HepG2 (cell line): ENCODE results near the gene RBBP5. TPM values are rescaled to one million over a fixed set of nuclear protein-coding genes. Genes with fewer than 3 reads are reported as not detected.

Experiments
- CREM ChIP-seq, 2 experiments: sonication (generic) in 1 of 2; formaldehyde crosslinking in 1 of 2; IDR thresholded peaks; 2 replicates each; pipeline versions ENCODE4 v1.4.0 to v1.6.1; 2016 to 2020; ENCODE audit warnings: antibody characterized with exemption in 1 of 2, mild to moderate bottlenecking in 1 of 2, missing genetic modification reagents in 1 of 2
- FOXJ3 ChIP-seq: sonication (generic); formaldehyde crosslinking; IDR thresholded peaks from 2 replicates; pipeline ENCODE4 v1.4.0; 2020; ENCODE audit warnings: missing genetic modification reagents, mild to moderate bottlenecking, borderline replicate concordance
- HMG20B ChIP-seq: conservative IDR thresholded peaks from 2 replicates; pipeline ENCODE4 v1.6.1; 2016; ENCODE audit warnings: missing genetic modification reagents, missing compliant biosample characterization
- IKZF4 ChIP-seq: sonication (generic); formaldehyde crosslinking; IDR thresholded peaks from 2 replicates; pipeline ENCODE4 v1.5.1; 2020; ENCODE audit warnings: borderline replicate concordance, mild to moderate bottlenecking, low read depth, missing genetic modification reagents; ENCODE audit errors: not compliant biosample characterization
- MYNN ChIP-seq: sonication (generic); formaldehyde crosslinking; IDR thresholded peaks from 2 replicates; pipeline ENCODE4 v1.4.0; 2020; ENCODE audit warnings: mild to moderate bottlenecking, low read depth, missing genetic modification reagents
- NCOA2 ChIP-seq: sonication (generic); formaldehyde crosslinking; IDR thresholded peaks from 2 replicates; pipeline ENCODE4 v1.8.0; 2022; ENCODE audit warnings: inconsistent platforms
- RBM39 ChIP-seq: fragments of 200-400 bp; formaldehyde crosslinking; IDR thresholded peaks from one replicate; pipeline ENCODE4 v1.6.1; 2018; ENCODE audit warnings: antibody characterized with exemption, mild to moderate bottlenecking, low read depth, low read length; ENCODE audit not compliant: poor library complexity, severe bottlenecking
- RFX3 ChIP-seq: IDR thresholded peaks from 2 replicates; pipeline ENCODE4 v1.6.1; 2016; ENCODE audit warnings: missing biosample characterization, missing genetic modification reagents
- SIX1 ChIP-seq: sonication (generic); formaldehyde crosslinking; IDR thresholded peaks from 2 replicates; pipeline ENCODE4 v1.4.0; 2020; ENCODE audit warnings: missing genetic modification reagents, borderline replicate concordance
- SMARCE1 ChIP-seq: fragments of 450-650 bp; IDR thresholded peaks from 2 replicates; pipeline ENCODE4 v1.6.1; 2017; ENCODE audit warnings: borderline replicate concordance
- SP5 ChIP-seq: IDR thresholded peaks from 2 replicates; pipeline ENCODE4 v1.6.1; 2016; ENCODE audit warnings: low read depth, borderline replicate concordance
- TAF1 ChIP-seq: sonication (generic); formaldehyde crosslinking; IDR thresholded peaks from 2 replicates; pipeline ENCODE4 v1.4.0; 2020; ENCODE audit warnings: missing genetic modification reagents
- ZBTB21 ChIP-seq: sonication (generic); formaldehyde crosslinking; IDR thresholded peaks from 2 replicates; pipeline ENCODE4 v1.4.0; 2020; ENCODE audit warnings: missing genetic modification reagents
- ZNF180 ChIP-seq: sonication (generic); formaldehyde crosslinking; IDR thresholded peaks from 2 replicates; pipeline ENCODE4 v1.4.0; 2020; ENCODE audit warnings: low read depth, missing genetic modification reagents, borderline replicate concordance
- ZNF230 ChIP-seq: sonication (generic); formaldehyde crosslinking; IDR thresholded peaks from 2 replicates; pipeline ENCODE4 v1.4.0; 2020; ENCODE audit warnings: mild to moderate bottlenecking, missing genetic modification reagents
- ZNF232 ChIP-seq: sonication (generic); formaldehyde crosslinking; IDR thresholded peaks from 2 replicates; pipeline ENCODE4 v1.4.0; 2020; ENCODE audit warnings: missing genetic modification reagents, borderline replicate concordance
- ZNF264 ChIP-seq: sonication (generic); formaldehyde crosslinking; IDR thresholded peaks from 2 replicates; pipeline ENCODE4 v1.4.0; 2020; ENCODE audit warnings: missing genetic modification reagents
- ZNF326 ChIP-seq: sonication (generic); formaldehyde crosslinking; IDR thresholded peaks from 2 replicates; pipeline ENCODE4 v1.4.0; 2020; ENCODE audit warnings: missing genetic modification reagents, borderline replicate concordance
- ZNF672 ChIP-seq: sonication (generic); formaldehyde crosslinking; IDR thresholded peaks from 2 replicates; pipeline ENCODE4 v1.8.1; 2022; ENCODE audit warnings: missing genetic modification reagents
- ZNF773 ChIP-seq: sonication (generic); formaldehyde crosslinking; IDR thresholded peaks from 2 replicates; pipeline ENCODE4 v1.4.0; 2020; ENCODE audit warnings: missing genetic modification reagents, borderline replicate concordance
- ZNF879 ChIP-seq: sonication (generic); formaldehyde crosslinking; IDR thresholded peaks from 2 replicates; pipeline ENCODE4 v1.8.1; 2023; ENCODE audit warnings: missing genetic modification reagents
- polyA plus RNA-seq, 8 experiments: library from polyadenylated mRNA; depleted of rRNA in 3 of 8; stranded (reverse) in 7 of 8; unstranded in 1 of 8; fragments of >200 nt; fragmentation: Illumina TruSeq in 4 of 8; extraction: Trizol in 4 of 8; gene quantifications; 2 replicates each; pipeline versions ENCODE4 v1.2.1 to v1.2.3, GENCODE V29; 2011 to 2016; ENCODE audit warnings: low read depth in 4 of 8, missing spikeins in 1 of 8, mixed read lengths in 1 of 8; ENCODE audit not compliant: insufficient read depth in 1 of 8
- total RNA-seq, 5 experiments: library from RNA; depleted of rRNA; stranded (reverse); fragments of >200 nt; fragmentation: Illumina TruSeq; extraction: Trizol; gene quantifications; 2 replicates each; pipeline ENCODE4 v1.2.3, GENCODE V29; 2016; ENCODE audit warnings: low read depth in 1 of 5
- TF ChIP-seq, protein P1 (sequence below): sonication (generic); formaldehyde crosslinking; IDR thresholded peaks from 2 replicates; pipeline ENCODE4 v1.4.0; 2020; ENCODE audit warnings: mild to moderate bottlenecking, missing genetic modification reagents
- TF ChIP-seq, protein P2 (sequence below): sonication (generic); formaldehyde crosslinking; IDR thresholded peaks from 2 replicates; pipeline ENCODE4 v1.8.1; 2023; ENCODE audit warnings: mild to moderate bottlenecking, missing genetic modification reagents
- TF ChIP-seq, protein P3 (sequence below), 2 experiments: sonication (generic) in 1 of 2; formaldehyde crosslinking in 1 of 2; IDR thresholded peaks; 2 replicates each; pipeline versions ENCODE4 v1.5.1 to v1.6.1; 2011 to 2020; ENCODE audit warnings: borderline replicate concordance in 1 of 2, low read depth in 1 of 2, low read length in 1 of 2, mild to moderate bottlenecking in 1 of 2, missing genetic modification reagents in 1 of 2, moderate library complexity in 1 of 2
- TF ChIP-seq, protein P4 (sequence below): sonication (generic); IDR thresholded peaks from 2 replicates; pipeline ENCODE4 v1.6.1; 2016; ENCODE audit warnings: low read depth, borderline replicate concordance

The RBBP5 gene
- total and polyA plus RNA-seq, 2 of the 13 experiments (the other 11 are each of a cell fraction or from before 2014, with no cell fraction given) = 6.6 to 17.1 TPM

DNA sequence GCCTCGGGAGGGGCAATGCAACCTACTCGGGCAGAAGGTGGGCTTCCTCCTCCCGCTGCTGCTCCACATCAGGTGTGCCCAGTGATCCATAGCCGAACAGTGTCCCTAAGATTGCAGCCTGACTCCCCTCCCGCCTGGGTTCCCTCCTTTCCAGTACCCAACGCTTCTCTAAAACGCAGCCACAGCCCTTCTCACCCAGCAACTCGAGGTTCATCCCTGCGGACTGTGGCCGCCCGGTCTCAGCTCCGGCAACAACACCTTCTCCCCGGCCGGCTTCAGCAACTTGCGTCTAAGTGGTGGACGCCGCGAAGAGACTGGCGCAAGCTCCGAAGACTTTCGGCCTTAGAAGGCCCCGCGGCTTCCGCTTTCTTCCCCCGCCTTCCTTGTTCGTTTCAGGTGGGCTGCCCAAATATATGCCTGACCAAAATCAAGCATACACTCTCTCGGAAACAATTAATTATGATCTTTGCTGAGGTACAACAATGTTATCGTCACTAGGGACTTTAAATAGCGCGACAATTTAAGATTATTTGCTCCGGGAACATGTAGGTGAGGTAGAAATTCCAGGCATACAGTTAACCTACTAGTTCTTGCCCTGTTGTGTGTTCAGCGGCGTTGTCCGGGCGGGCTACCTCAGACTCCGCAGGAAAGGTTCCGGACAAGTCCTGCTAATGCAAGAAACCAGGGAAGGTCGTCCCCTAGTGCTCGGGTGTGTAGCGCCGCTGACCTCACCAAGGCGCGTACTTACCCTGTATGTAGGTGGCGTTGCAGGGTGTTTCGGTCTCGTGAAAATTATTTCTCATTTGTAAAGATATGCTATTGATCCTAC is at the start of gene RBBP5 (continued):
- no peak for TF ChIP-seq ZNF180 (CRISPR knock-in tag)
- TF ChIP-seq NCOA2 (CRISPR knock-in tag) = peak; percentile 59; the same call in 1 of the 2 replicates
- TF ChIP-seq, protein P1, sequence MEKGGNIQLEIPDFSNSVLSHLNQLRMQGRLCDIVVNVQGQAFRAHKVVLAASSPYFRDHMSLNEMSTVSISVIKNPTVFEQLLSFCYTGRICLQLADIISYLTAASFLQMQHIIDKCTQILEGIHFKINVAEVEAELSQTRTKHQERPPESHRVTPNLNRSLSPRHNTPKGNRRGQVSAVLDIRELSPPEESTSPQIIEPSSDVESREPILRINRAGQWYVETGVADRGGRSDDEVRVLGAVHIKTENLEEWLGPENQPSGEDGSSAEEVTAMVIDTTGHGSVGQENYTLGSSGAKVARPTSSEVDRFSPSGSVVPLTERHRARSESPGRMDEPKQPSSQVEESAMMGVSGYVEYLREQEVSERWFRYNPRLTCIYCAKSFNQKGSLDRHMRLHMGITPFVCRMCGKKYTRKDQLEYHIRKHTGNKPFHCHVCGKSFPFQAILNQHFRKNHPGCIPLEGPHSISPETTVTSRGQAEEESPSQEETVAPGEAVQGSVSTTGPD (CRISPR knock-in tag) = no peak
- TF ChIP-seq, protein P2, sequence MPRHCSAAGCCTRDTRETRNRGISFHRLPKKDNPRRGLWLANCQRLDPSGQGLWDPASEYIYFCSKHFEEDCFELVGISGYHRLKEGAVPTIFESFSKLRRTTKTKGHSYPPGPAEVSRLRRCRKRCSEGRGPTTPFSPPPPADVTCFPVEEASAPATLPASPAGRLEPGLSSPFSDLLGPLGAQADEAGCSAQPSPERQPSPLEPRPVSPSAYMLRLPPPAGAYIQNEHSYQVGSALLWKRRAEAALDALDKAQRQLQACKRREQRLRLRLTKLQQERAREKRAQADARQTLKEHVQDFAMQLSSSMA (CRISPR knock-in tag) = peak; percentile 95
- TF ChIP-seq ZNF230 (CRISPR knock-in tag) = peak; percentile 70; the same call in 1 of the 2 replicates
- TF ChIP-seq SIX1 (CRISPR knock-in tag) = peak; percentile 30; the same call in 1 of the 2 replicates
- no peak for TF ChIP-seq ZNF232
- TF ChIP-seq SP5 (CRISPR knock-in tag) = no peak; the same call in 1 of the 2 replicates
- TF ChIP-seq RBM39 = no peak
- TF ChIP-seq ZNF773 = no peak
- TF ChIP-seq HMG20B (CRISPR knock-in tag) = peak; percentile 83; the same call in 1 of the 2 replicates
- TF ChIP-seq FOXJ3 (CRISPR knock-in tag) = 0 out of 2 replicates have a peak, but pooled peaks have one; percentile 75
- peak; percentile 92 for TF ChIP-seq CREM (IDR thresholded peaks at IDR 0.05)
- TF ChIP-seq CREM (CRISPR knock-in tag; IDR thresholded peaks at IDR 0.05) = no peak
- TF ChIP-seq, protein P3, sequence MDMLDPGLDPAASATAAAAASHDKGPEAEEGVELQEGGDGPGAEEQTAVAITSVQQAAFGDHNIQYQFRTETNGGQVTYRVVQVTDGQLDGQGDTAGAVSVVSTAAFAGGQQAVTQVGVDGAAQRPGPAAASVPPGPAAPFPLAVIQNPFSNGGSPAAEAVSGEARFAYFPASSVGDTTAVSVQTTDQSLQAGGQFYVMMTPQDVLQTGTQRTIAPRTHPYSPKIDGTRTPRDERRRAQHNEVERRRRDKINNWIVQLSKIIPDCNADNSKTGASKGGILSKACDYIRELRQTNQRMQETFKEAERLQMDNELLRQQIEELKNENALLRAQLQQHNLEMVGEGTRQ (IDR thresholded peaks at IDR 0.05; ENCODE audit: low read depth, low read length) = no peak
- TF ChIP-seq, protein P3 (CRISPR knock-in tag; IDR thresholded peaks at IDR 0.05; ENCODE audit: borderline replicate concordance) = no peak
- TF ChIP-seq TAF1 = peak; percentile 74
- TF ChIP-seq, protein P4, sequence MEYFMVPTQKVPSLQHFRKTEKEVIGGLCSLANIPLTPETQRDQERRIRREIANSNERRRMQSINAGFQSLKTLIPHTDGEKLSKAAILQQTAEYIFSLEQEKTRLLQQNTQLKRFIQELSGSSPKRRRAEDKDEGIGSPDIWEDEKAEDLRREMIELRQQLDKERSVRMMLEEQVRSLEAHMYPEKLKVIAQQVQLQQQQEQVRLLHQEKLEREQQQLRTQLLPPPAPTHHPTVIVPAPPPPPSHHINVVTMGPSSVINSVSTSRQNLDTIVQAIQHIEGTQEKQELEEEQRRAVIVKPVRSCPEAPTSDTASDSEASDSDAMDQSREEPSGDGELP = peak; percentile 17; the same call in 1 of the 2 replicates
- no peak for TF ChIP-seq ZNF326 (CRISPR knock-in tag)
- TF ChIP-seq IKZF4 (CRISPR knock-in tag) = no peak
- TF ChIP-seq ZNF672 (CRISPR knock-in tag) = no peak
- TF ChIP-seq ZBTB21 (CRISPR knock-in tag) = no peak
- TF ChIP-seq RFX3 (CRISPR knock-in tag) = no peak
- TF ChIP-seq ZNF879 (CRISPR knock-in tag) = no peak
- TF ChIP-seq MYNN (CRISPR knock-in tag) = no peak
- no peak for TF ChIP-seq ZNF264 (CRISPR knock-in tag)
- no peak for TF ChIP-seq SMARCE1
